GM19467 (cell line): ENCODE results near the gene CLASP1.
"Not testable (repeated sequence)": the region's sequence is repeated elsewhere in the genome, so short reads cannot be mapped to it uniquely, and the experiment has no call there.

ENCODE experiments used
- ATAC-seq: cut with Tn5 transposase; IDR thresholded peaks from one replicate; pipeline ENCODE4 v1.9.1; 2021; ENCODE audit warnings: mild to moderate bottlenecking, moderate library complexity; ENCODE audit not compliant: unreplicated experiment

The CLASP1 gene

DNA sequence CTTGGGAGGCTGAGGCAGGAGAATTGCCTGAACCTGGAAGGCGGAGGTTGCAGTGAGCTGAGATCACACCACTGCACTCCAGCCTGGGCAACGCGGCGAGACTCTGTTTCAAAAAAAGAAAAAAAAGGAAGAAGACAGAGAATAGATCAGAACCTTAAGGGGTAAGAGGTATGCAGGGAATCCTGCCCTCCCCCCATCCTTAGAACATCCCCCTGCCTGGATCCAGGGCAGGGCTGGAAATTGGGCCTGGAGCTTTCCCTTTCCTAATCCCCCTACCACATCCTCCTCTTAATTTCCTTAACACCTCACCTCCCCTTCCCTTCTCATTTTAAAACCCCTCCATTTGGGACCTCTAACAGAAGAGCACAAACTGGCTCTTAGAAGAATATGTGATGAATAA is 62.1 kb downstream of the CLASP1 start:
- no peak for ATAC-seq

GRCh38 chr2:121584741-121585140 is 64.5 kb downstream of the CLASP1 start:
- no peak for ATAC-seq

DNA sequence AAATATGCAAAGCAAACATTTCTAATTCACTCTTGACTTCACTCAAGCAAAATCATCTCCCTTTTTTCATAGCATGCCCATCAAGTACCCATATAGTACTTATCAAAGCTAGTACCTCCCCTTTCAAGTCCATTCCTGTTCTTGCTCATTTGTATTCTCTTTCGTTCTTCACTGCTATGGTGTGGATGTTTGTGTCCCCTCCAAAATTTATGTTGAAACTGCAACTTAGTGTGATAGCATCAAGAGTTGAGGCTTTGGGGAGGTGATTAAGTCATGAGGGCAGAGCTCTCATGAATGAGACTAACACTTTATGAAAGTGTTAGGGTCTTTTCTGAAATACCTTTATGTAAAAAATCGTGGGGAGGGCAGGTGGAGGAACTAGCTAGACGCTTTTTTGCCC is 65.7 kb downstream of the CLASP1 start:
- ATAC-seq: no peak

DNA sequence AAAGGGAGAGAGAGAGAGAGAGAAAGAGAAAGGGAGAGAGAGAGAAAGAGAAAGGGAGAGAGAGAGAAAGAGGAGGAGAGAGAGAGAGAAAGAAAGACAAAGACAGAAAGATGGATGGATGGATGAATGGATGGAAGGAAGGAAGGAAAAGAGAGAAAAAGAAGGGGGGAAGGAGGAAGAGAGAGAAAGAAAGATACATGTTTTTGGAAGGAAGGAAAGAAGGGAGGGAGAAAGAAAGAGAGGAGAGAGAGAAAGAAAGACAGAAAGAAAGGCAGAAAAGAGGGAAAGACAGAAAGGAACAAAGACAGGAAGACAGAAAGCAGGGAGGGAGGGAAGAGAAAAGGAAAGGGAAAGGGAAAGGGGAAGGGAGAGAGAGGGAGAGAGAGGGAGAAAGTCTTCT is 67.0 kb downstream of the CLASP1 start:
- no peak for ATAC-seq

DNA sequence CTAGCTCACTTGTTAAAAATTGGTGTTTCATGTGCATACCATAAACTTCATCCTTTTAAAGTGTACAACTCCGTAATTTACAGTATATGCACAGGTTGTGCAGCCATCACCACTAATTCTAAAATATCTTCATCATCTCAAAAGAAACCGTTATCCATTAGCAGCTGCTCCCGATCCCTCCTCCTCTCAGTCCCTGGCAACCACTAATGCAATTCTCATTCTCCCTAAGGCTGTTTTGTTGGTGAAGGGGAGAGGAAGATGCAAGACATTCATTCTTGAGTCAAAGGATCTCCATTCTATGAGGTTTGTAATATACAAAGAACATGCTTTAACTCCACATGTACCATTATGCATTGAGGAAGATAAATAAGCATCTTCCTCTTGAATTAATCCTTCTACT is 70.0 kb downstream of the CLASP1 start:
- no peak for ATAC-seq

GRCh38 chr2:121577381-121577780 is 71.9 kb downstream of the CLASP1 start:
- no peak for ATAC-seq

DNA sequence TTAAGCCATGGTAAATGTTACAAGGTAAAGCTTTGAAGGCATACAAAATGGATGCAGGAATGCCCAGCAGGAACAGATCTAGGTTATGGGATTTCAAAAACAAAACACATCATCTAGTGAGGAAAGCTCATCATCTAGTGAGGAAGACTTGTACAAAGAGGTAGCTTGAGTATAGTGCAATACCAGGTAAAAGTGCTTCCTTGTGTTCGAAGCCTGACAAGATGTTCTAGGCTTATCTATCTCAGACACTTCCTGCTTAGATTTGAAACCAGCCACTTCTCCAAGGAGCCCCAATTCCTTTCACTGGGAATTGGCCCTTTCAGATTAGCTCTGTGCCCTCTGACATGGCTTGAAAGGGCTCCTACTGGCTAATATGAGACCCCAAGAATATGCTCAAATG is 73.0 kb downstream of the CLASP1 start:
- no peak for ATAC-seq

DNA sequence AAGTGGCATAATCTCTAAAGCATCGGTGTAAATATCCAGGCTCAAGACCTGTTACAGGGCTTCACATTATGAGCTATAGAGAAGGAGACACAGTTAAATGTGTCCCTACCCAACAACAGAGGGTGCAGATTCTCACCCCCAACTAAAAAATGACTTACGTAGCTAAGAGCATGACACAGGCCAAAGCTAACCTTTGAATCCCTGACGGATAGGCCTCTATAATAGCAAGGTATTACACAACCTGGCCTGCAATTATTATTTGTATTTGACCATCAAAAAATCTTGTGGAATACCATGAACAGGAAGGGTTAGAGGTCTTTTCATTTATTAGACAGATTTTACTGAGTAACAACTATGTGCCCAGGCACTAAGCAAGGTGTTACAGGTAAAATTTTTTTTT is 73.5 kb downstream of the CLASP1 start:
- ATAC-seq: no peak

DNA sequence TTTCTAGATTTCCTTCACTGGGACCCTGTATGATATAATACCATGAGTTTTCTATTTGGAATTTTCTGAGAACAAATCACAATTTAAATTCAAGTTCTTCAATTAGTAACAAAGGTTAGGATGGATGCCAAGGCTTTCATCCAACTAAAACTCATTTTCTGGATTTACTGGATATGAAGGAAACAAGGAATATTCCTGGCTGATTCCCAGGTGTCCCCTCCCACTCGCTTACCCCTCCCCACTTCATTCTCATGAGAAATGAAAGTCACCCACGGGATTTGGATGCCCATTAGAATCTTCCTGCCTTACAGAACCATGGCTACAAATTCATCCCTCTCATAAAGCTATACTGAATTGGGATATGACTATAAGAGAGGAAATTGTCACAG is 78.6 kb downstream of the CLASP1 start:
- ATAC-seq: no peak

DNA sequence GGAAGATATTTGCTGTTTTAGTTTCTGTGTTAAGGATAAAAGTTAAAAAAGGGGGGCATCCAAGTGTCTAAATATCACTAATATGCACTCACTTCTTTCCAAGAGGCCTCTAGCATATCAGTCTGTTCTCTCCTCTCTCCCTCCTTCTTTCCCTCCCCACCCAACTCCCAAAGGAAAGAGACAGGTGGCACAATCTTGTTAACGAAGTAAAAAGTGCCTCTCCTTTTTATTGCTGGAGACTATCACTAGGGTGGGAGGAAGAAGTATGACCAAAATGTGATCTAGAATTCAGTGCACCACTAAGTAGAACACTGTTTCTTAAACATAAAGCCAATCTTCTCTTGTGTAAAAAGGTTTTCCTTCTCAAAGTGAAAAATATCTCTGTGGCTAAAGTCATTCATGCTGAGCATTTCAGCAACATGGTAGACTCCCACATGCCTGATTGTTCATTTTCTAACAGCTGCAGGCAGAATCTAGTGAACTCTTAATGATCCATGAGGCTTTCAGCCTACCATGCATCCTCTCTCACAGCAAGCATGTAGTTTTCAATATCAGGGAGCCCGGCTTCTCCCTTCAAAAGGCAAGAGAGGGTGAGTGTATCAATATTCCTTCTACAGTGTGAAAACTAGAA is 79.1 kb downstream of the CLASP1 start:
- ATAC-seq: no peak

DNA sequence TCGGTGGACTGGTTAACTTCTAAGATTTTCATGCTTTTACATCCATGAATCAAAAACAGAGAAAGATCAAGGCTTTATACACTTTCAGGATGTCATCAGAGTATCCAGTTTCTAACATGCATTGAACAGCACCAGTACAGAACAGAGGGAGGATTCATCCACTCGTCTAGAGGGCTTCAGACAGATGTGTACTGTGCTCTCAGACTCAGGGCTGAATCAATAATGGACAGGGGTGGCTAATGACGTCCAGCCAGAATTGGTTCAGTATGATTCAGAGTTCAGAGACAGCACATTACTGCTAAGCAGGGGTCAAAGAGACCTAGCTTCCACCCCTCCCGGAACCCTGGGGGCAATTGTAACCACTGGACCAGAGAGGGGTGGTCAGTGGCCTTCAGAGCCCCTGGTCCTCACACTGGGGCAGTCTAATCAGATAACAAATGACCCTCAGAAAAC is 81.3 kb downstream of the CLASP1 start:
- ATAC-seq: no peak

DNA sequence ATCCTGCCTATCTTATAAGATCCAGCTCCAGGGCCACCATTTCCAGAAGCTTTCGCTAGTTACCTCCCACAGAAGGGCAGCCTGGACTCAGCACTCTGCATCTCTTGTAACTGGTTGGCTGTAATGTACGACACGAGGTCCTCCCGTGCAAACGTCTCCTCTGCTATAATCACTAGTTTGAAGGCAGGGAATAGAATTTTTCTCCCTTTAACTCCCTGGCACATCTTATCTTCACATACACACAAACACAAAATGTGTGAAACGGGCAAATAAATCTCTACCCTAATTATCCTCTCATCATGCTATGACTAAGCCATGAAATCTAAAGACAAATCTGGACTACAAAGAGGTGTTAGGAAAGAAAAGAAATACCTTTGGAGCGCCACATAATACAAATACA is 81.8 kb downstream of the CLASP1 start:
- no peak for ATAC-seq

GRCh38 chr2:121565389-121566250 is 83.6 kb downstream of the CLASP1 start:
- ATAC-seq: no peak

DNA sequence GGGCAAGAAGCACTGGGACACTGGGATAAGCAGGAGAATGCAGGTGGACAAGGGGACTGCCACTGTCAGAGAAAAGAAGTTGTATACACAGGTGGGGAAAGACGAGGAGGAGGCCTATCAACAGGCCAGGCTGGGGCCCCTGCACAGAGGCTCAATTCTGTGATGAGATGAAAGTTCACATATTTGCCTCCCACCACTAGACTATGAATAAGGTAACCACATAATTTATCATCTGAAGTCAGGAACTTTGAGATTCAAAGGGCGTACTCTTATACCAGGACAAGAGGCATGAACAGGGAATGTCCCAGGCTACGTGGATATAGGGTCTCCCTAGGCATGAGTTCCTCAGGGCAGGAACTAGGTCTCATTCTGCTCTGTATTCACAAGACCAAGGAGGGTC is 84.4 kb downstream of the CLASP1 start:
- ATAC-seq: no peak

- not testable (repeated sequence) for ATAC-seq
These were observed 85.5 kb downstream of the CLASP1 start for GRCh38 chr2:121563754-121564153.

DNA sequence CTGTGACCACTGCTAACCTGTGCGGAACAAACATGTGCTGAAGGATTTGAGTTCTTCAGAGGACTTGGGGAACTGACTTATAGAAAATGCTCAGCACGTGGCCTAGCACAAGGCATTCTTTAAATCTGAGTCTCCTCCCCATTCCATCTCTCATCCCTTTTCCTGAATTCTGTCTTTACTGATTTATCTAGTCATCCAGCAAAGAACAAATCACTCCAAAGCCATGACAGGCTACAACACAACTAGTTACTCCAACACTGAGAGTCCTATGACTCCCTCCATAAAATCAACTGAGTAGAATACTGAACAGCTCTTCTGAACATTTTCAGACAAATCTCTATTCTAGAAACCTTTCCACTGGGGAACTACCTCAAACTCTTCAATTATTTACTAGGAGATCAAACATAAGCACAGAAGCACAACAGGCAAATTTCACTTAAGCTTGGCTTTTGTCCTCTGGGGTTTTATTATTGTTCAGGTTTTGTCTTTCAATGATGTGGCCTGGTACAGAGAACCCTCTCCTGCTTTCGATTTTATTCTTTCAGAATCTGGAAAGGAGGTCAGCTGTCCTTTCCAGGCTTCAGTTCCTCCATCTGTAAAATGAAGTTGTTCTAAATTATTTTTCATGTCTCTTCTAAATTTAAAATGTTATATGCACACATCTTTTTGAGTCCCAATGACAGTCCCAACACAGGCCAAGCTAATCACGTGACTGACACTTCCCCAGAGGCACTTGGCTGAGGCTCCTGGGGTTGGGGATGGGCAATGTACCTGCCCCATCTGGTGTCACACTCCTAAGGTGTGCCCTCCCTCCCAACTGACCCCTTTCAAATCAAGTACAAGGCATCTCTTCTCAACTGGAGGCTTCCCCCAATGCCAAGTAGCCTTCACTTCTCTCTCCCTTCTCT is 86.7 kb downstream of the CLASP1 start:
- no peak for ATAC-seq

DNA sequence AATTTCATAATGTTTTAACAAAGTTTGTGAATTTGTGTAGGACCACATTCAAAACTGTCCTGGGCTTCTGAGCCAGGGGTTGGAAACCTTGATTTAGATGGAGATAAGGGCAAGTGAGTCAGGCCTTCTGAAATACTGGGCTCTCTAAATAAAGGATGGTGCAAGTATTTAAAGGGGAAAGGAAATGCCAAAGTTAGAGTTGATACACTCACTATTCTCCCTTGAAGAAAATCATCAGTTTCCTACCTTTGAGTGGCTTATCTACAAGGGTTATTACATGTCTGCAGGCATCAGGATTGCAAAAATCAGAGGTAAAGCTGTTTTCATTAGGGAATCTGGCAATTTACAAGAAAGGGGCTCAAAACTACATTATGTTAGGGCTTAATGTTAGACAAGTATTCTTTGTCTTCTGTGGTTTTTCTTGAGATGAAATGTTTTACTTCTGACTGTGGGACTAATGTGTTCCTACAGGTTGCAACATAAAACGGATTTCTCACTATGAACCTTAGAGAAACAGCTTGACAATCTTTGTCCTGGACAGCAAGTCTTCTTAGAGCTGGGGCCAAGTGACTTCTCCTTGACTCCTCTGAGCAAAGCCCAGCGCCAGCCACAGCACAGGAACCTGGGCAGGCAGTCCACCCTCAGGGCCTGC is 87.5 kb downstream of the CLASP1 start:
- no peak for ATAC-seq

DNA sequence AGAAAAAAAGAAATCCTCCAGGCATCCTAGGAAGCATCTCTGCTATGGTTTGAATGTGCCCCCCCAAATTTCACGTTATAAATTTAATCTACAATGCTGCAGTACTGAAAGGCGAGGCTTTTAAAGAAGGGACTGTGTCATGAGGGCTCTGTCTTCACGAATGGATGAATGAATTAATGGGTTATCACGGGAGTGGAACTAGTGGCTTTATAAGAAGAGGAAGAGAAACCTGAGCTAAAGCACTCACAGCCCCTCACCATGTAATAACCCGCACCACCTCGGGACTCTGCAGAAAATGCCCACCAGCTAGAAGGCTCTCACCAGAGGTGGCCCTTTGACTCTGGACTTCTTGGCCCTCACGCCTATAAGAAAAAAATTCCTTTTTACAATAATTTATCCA is 90.9 kb downstream of the CLASP1 start:
- ATAC-seq: no peak

GRCh38 chr2:121555008-121555407 is 94.3 kb downstream of the CLASP1 start:
- ATAC-seq: no peak

DNA sequence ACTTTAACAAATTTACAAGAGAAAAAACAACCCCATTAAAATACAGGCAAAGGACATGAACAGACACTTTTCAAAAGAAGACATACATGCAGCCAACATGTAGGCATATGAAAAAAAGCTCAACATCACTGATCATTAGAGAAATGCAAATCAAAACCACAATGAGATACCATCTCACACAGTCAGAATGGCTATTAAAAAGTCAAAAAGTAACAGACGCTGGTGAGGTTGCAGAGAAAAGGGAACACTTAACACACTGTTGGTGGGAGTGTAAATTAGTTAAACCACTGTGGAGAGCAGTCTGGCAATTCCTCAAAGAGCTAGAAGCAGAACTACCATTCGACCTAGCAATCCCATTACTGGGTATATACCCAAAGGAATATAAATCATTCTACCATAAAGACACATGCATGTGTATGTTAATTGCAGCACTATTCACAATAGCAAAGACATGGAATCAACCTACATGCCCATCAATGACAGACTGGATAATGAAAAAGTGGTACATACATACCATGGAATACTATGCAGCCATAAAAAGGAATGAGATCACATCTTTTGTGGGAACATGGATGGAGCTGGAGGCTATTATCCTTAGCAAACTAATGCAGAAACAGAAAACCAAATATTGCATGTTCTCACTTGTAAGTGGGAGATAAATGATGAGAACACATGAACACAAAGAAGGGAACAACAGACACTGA is 96.6 kb downstream of the CLASP1 start:
- ATAC-seq: not testable (repeated sequence)
